ENCODE results near the gene DBNDD2.

Gene DBNDD2

GRCh38 chr20:45449528-45449927 lies 41.4 kb downstream of the DBNDD2 start:
- DNase-seq (ENCODE audit: low read depth, low spot score), result no peak

GRCh38 chr20:45450097-45450818 lies 42.2 kb downstream of the DBNDD2 start:
- no peak for DNase-seq (ENCODE audit: low read depth, low spot score)

- no peak for DNase-seq (ENCODE audit: low read depth, low spot score)
Observed at GRCh38 chr20:45452238-45452637, 44.1 kb downstream of the DBNDD2 start.

GRCh38 chr20:45452772-45453691 lies 44.9 kb downstream of the DBNDD2 start:
- DNase-seq (ENCODE audit: low read depth, low spot score), result no peak

GRCh38 chr20:45456632-45457031 lies 48.5 kb downstream of the DBNDD2 start:
- no peak for DNase-seq (ENCODE audit: low read depth, low spot score)

GRCh38 chr20:45459606-45460005 lies 51.5 kb downstream of the DBNDD2 start:
- DNase-seq (ENCODE audit: low read depth, low spot score), result no peak

All from smooth muscle cell of the brain vasculature (primary cell).